A549 (cell line): ENCODE data around the gene PMS1.
"Not testable (repeated sequence)": the region's sequence is repeated elsewhere in the genome, so short reads cannot be mapped to it uniquely, and the experiment has no call there.

ENCODE experiments used
- BHLHE40 ChIP-seq: IDR thresholded peaks from 2 replicates; pipeline ENCODE4 v1.6.1; 2012; ENCODE audit warnings: low read depth, low read length, inconsistent platforms
- CTCF ChIP-seq: fragments of >200 bp; sonication (Bioruptor Twin); formaldehyde crosslinking; IDR thresholded peaks from 3 replicates; pipeline ENCODE4 v1.5.1; 2016
- E2F6 ChIP-seq: IDR thresholded peaks from 2 replicates; pipeline ENCODE4 v1.6.1; 2012; ENCODE audit warnings: low read depth, borderline replicate concordance
- HDAC2 ChIP-seq: fragments of 200-600 bp; sonication (generic); IDR thresholded peaks from 2 replicates; pipeline ENCODE4 v1.6.1; 2016
- HOXB5 ChIP-seq: fragments of 250-450 bp; sonication (Bioruptor Pico); IDR thresholded peaks from 2 replicates; pipeline ENCODE4 v1.5.0; 2020; ENCODE audit warnings: mild to moderate bottlenecking, moderate library complexity
- JUN ChIP-seq, 2 experiments: fragments of >200 bp; sonication (Bioruptor Twin); formaldehyde crosslinking; IDR thresholded peaks; 2 replicates in 1 of 2; 3 replicates in 1 of 2; pipeline ENCODE4 v1.6.1; 2016 to 2017
- MAX ChIP-seq: IDR thresholded peaks from 2 replicates; pipeline ENCODE4 v1.6.1; 2012
- RCOR1 ChIP-seq: fragments of 150-350 bp; IDR thresholded peaks from 2 replicates; pipeline ENCODE4 v1.6.1; 2014; ENCODE audit warnings: antibody characterized with exemption, low read length, low read depth
- RFX5 ChIP-seq: fragments of 450-650 bp; IDR thresholded peaks from 2 replicates; pipeline ENCODE4 v1.7.1; 2014; ENCODE audit warnings: antibody characterized with exemption, mild to moderate bottlenecking, moderate library complexity
- RNF2 ChIP-seq: fragments of 200-600 bp; sonication (generic); IDR thresholded peaks from 2 replicates; pipeline ENCODE4 v1.6.1; 2016; ENCODE audit warnings: low read depth, mild to moderate bottlenecking, antibody characterized with exemption, moderate library complexity, borderline replicate concordance
- USF2 ChIP-seq: fragments of 450-650 bp; IDR thresholded peaks from 2 replicates; pipeline ENCODE4 v1.6.1; 2014; ENCODE audit warnings: antibody characterized with exemption
- ZNF302 ChIP-seq: fragments of 250-450 bp; sonication (Bioruptor Pico); IDR thresholded peaks from 2 replicates; pipeline ENCODE4 v1.9.0; 2021; ENCODE audit warnings: inconsistent platforms, mild to moderate bottlenecking, moderate library complexity

GRCh38 chr2:189892546-189893294 lies 108.5 kb downstream of the PMS1 start:
- TF ChIP-seq CTCF; RFX5; HOXB5 (CRISPR knock-in tag); RCOR1; HDAC2; USF2; RNF2; MAX; BHLHE40; E2F6; JUN (IDR thresholded peaks at IDR 0.05); ZNF302: not testable (repeated sequence)
